Heart left ventricle (tissue), 13 donors: ENCODE results near the gene STXBP5.

Source experiments
- CTCF ChIP-seq, 12 donors: fragments of 200-600 bp; sonication (generic) in 4 of 12; IDR thresholded peaks; one replicate each; pipeline versions ENCODE4 v1.5.0 to v1.8.0; 2018 to 2022; ENCODE audit warnings: antibody characterized with exemption in 12 of 12, mild to moderate bottlenecking in 5 of 12
- POLR2A ChIP-seq, 2 donors: fragments of 450-650 bp; IDR thresholded peaks; one replicate each; pipeline ENCODE4 v1.6.1; 2017; ENCODE audit warnings: antibody characterized with exemption in 2 of 2, mild to moderate bottlenecking in 2 of 2, moderate library complexity in 2 of 2
- donor health status: ischemic (EF 13 %, LVEDD 7.1; RV severe dilation, severe dysfunction).
- donor health status: DM: no; HTN: yes; CAD: no.
- donor health status: DM: no; HTN: no; CAD: no.
- donor health status: ischemic (EF 25% LVEDD 6.9; RV normal size, moderate dysfunction).
- donor health status: ischemic (EF 25% LVEDD 5.7; RV mildly dilated, moderate dysfunction).
- donor health status: ischemic (EF 35%, LVEDD 5.7; RV mildly dilated, moderate dysfunction).
- donor health status: nonischemic (EF 11% LVEDD 7.7; RV severe dilation, severe dysfunction).
- donor health status: DM: yes; HTN: yes; CAD: no.
- donor health status: PGD.
- donor health status: ischemic (EF 29% LVEDD 5.4; RV normal size, mild dysfunction).
- donor health status: nonischemic (EF 23%, LVEDD 6.1; RV moderate dilation, normal function).

GRCh38 chr6:147200711-147201110 is 3.5 kb upstream of the STXBP5 start:
- TF ChIP-seq POLR2A (IDR thresholded peaks at IDR 0.05) (no peak), CTCF (IDR thresholded peaks at IDR 0.05) (no peak)
